GM10266 (cell line): ENCODE measurements around the gene MYMX.

Experiments
- DNase-seq: peaks from one replicate; pipeline ENCODE4 v3.0.0; 2012; ENCODE audit errors: extremely low spot score
- TF ChIP-seq, protein P1 (sequence below): IDR thresholded peaks from 2 replicates; pipeline ENCODE4 v1.5.1; 2012; ENCODE audit warnings: mild to moderate bottlenecking, low read depth; ENCODE audit not compliant: control insufficient read depth, insufficient read depth; ENCODE audit errors: missing control alignments

The MYMX gene

GRCh38 chr6:44199883-44200282, 16.8 kb upstream of the MYMX start:
- no peak for DNase-seq
- TF ChIP-seq, protein P1, sequence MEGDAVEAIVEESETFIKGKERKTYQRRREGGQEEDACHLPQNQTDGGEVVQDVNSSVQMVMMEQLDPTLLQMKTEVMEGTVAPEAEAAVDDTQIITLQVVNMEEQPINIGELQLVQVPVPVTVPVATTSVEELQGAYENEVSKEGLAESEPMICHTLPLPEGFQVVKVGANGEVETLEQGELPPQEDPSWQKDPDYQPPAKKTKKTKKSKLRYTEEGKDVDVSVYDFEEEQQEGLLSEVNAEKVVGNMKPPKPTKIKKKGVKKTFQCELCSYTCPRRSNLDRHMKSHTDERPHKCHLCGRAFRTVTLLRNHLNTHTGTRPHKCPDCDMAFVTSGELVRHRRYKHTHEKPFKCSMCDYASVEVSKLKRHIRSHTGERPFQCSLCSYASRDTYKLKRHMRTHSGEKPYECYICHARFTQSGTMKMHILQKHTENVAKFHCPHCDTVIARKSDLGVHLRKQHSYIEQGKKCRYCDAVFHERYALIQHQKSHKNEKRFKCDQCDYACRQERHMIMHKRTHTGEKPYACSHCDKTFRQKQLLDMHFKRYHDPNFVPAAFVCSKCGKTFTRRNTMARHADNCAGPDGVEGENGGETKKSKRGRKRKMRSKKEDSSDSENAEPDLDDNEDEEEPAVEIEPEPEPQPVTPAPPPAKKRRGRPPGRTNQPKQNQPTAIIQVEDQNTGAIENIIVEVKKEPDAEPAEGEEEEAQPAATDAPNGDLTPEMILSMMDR = no peak

GRCh38 chr6:44201200-44201599, 15.5 kb upstream of the MYMX start:
- TF ChIP-seq, protein P1 = no peak
- DNase-seq = no peak

DNA sequence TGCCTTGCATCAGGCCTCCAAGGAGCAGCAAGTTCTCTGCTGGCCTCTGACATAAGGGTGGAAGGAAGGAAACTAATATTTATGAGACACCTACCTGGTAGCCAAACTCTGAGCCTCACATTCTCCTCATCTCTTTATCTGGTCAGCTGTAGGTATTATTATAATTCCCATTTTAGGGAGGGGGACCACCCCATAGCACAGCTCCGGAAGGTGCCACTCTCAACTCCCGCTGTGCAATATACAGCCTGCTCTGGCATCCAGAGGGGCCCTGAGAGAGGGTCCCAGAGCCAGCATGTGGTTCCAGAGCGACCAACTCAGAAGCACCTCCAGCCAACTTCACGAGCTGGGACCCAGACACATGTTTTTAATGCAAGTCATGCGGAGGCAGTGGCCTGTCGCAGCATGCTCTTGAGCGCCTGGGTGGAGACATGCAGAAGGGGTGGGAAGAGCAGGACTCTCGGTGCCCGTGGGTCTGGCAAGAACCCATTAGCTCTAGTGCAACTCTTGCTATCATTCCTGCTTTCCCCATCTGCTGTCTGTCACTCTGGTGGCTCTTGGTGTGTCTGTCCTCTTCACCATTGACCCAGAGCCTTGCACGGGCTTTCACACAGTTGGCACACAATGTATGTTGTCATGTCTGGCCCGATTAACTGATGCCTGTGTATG, 15.0 kb upstream of the MYMX start:
- DNase-seq = no peak
- TF ChIP-seq, protein P1 = no peak

DNA sequence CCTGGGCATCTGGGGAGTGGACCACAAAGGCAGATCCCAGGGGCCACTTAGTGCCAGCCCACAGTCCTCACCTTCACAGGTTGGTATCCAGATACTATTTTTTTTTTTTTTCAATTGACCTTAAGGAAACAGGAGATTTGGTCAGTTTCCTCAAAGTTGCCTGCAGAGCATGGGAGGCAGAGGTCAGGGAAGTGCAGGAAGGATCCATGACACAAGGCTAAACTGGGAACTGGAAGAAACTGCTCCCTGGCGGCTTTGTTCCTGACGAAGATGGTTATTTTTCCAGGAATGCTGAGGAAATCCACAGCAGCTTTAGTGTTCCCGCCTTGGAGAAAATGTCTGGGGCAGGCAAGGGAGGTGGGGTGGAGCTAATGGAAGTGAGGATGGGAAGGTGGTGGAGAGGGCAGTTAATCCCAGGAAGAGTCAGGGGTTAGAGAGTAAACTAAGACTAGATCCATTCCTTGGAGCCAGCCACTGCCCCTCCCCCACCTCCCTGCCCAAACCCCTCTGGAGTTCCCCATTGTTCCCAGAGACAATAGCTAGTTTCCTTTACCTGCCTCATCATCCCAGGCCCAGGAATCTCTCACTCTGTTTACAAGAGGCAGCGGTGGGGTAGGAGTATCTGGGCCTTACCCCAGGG, 14.3 kb upstream of the MYMX start:
- TF ChIP-seq, protein P1 = no peak
- no peak for DNase-seq

GRCh38 chr6:44202972-44203750, 13.6 kb upstream of the MYMX start:
- no peak for DNase-seq

GRCh38 chr6:44203955-44204354, 12.8 kb upstream of the MYMX start:
- TF ChIP-seq, protein P1 = no peak
- DNase-seq = no peak

More at GRCh38 chr6:44202972-44203750, 13.6 kb upstream of the MYMX start:
- TF ChIP-seq, protein P1 = no peak
